Measurements from ENCODE around the gene APOBEC2.
"Not testable (repeated sequence)": the region's sequence is repeated elsewhere in the genome, so short reads cannot be mapped to it uniquely, and the experiment has no call there.

APOBEC2 gene

GRCh38 chr6:41053041-41053440 lies at the start of gene APOBEC2:
Gene APOBEC2, plus strand, starts transcription at chr6:41053202. Its CDS starts 146 bp downstream, at chr6:41053348.
- FAIRE-seq (no peak), DNase-seq (ENCODE audit: insufficient read length, low spot score) (no peak)

GRCh38 chr6:41006217-41006616 lies 46.8 kb upstream of the APOBEC2 start:
- DNase-seq (ENCODE audit: insufficient read length, low spot score), result not testable (repeated sequence)
- peak; percentile 86 for FAIRE-seq

- FAIRE-seq, result not testable (repeated sequence)
Observed at GRCh38 chr6:41006980-41007379, 46.0 kb upstream of the APOBEC2 start.

GRCh38 chr6:41008011-41008410 lies 45.0 kb upstream of the APOBEC2 start:
- FAIRE-seq, result no peak
- DNase-seq (ENCODE audit: insufficient read length, low spot score), result no peak

More at GRCh38 chr6:41006980-41007379, 46.0 kb upstream of the APOBEC2 start:
- not testable (repeated sequence) for DNase-seq (ENCODE audit: insufficient read length, low spot score)

- DNase-seq (ENCODE audit: insufficient read length, low spot score) (no peak), FAIRE-seq (no peak)
Observed at GRCh38 chr6:41009669-41010068, 43.3 kb upstream of the APOBEC2 start.

GRCh38 chr6:41011673-41012072 lies 41.3 kb upstream of the APOBEC2 start:
- DNase-seq (ENCODE audit: insufficient read length, low spot score) (no peak), FAIRE-seq (no peak)

- FAIRE-seq, result no peak
Observed at GRCh38 chr6:41013466-41014153, 39.4 kb upstream of the APOBEC2 start.

GRCh38 chr6:41014780-41015179 lies 38.2 kb upstream of the APOBEC2 start:
- no peak for DNase-seq (ENCODE audit: insufficient read length, low spot score)
- FAIRE-seq, result no peak

More at GRCh38 chr6:41013466-41014153, 39.4 kb upstream of the APOBEC2 start:
- no peak for DNase-seq (ENCODE audit: insufficient read length, low spot score)

- FAIRE-seq; DNase-seq (ENCODE audit: insufficient read length, low spot score): not testable (repeated sequence)
Observed at GRCh38 chr6:41015860-41016259, 37.1 kb upstream of the APOBEC2 start.

- no peak for DNase-seq (ENCODE audit: insufficient read length, low spot score)
- no peak for FAIRE-seq
Observed at GRCh38 chr6:41017663-41018062, 35.3 kb upstream of the APOBEC2 start.

GRCh38 chr6:41021832-41022231 lies 31.2 kb upstream of the APOBEC2 start:
- no peak for DNase-seq (ENCODE audit: insufficient read length, low spot score)

GRCh38 chr6:41022294-41022693 lies 30.7 kb upstream of the APOBEC2 start:
- no peak for DNase-seq (ENCODE audit: insufficient read length, low spot score)
- no peak for FAIRE-seq

More at GRCh38 chr6:41021832-41022231, 31.2 kb upstream of the APOBEC2 start:
- FAIRE-seq, result no peak

GRCh38 chr6:41023114-41023513 lies 29.9 kb upstream of the APOBEC2 start:
- no peak for DNase-seq (ENCODE audit: insufficient read length, low spot score)
- FAIRE-seq, result no peak

- FAIRE-seq (no peak), DNase-seq (ENCODE audit: insufficient read length, low spot score) (no peak)
Observed at GRCh38 chr6:41025966-41026530, 27.0 kb upstream of the APOBEC2 start.

- FAIRE-seq, result no peak
- no peak for DNase-seq (ENCODE audit: insufficient read length, low spot score)
Observed at GRCh38 chr6:41027241-41027640, 25.8 kb upstream of the APOBEC2 start.

- peak; percentile 87 for DNase-seq (ENCODE audit: insufficient read length, low spot score)
- peak; percentile 83 for FAIRE-seq
Observed at GRCh38 chr6:41027799-41028560, 25.0 kb upstream of the APOBEC2 start.

- DNase-seq (ENCODE audit: insufficient read length, low spot score) (peak; percentile 45), FAIRE-seq (peak; percentile 40)
Observed at GRCh38 chr6:41028561-41029412, 24.2 kb upstream of the APOBEC2 start.

GRCh38 chr6:41032830-41033229 lies 20.2 kb upstream of the APOBEC2 start:
- DNase-seq (ENCODE audit: insufficient read length, low spot score) (no peak), FAIRE-seq (no peak)

- DNase-seq (ENCODE audit: insufficient read length, low spot score) (no peak), FAIRE-seq (no peak)
Observed at GRCh38 chr6:41033776-41034175, 19.2 kb upstream of the APOBEC2 start.

- FAIRE-seq (no peak), DNase-seq (ENCODE audit: insufficient read length, low spot score) (no peak)
Observed at GRCh38 chr6:41036186-41036585, 16.8 kb upstream of the APOBEC2 start.

GRCh38 chr6:41036601-41037000 lies 16.4 kb upstream of the APOBEC2 start:
- DNase-seq (ENCODE audit: insufficient read length, low spot score) (no peak), FAIRE-seq (no peak)

Measured in GM19239 (cell line).